ENCODE measurements around the gene FGF19. TPM values are rescaled to one million over a fixed set of nuclear protein-coding genes. Genes with fewer than 3 reads are reported as not detected.

FGF19 gene
- total and polyA plus RNA-seq, 9 of the 15 experiments (the other 6 are each of a cell fraction or from before 2014, with no cell fraction given): 0.11 TPM; not detected in 8

DNA sequence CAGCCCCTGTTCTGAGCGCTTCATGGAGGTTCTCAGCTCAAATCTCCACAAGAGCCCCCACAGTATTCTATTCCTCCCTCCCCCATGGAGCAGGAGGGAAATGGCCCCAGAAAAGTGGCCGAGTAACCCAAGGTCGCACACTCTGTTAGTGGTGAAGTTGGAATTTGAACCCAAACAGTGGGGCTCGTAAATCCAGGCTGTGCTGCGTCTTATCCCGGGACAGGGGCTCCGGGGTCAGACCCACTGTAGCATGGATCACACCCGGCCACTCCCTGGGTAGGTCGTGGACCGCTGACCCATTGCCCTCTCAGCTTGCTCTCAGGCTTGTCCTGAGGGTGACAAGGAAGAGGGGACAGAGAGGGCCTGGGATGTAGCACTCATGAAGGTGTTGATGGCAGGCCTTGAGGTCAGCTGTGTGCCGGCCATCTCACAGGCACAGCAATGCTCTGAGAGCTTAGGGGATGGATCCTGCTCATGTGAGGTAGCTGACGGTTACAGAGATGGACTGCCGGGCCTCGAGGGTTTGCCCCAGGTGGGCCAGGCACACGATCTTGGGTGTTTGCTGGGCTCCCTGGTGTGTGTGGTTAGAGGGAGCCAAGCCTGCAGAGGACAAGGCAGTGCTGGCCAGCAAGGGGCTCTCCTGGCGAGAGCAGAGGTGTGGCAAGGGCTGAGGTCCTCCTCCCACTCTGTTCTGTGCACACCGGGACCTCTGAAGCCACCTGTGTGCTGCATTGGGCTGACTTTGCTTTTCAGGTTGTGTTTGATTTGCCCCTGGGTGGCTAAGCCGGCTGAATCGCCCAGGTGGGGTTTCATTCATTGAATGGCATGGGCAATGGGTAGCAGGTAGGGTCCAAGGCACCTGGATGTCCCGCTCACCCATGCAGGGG lies 2.3 kb upstream of the FGF19 start:
- in situ Hi-C loops (cut with MboI): no loop called here
- Histone ChIP-seq H3K36me3 (ENCODE audit: control insufficient read depth, insufficient read depth, low read length) (no peaks in the 10 kb centered on the region), H3K4me3 (no peak overlapping the region), H4K20me1 (replicated peaks; ENCODE audit: control insufficient read depth, insufficient read depth, low read length) (0 out of 2 replicates have a peak, but pooled peaks cover 3% of the 10 kb centered on the region), H3K9me3 (replicated peaks; ENCODE audit: control insufficient read depth, insufficient read depth, low read depth, low read length) (no peaks in the 10 kb centered on the region), H3K9me1 (ENCODE audit: control insufficient read depth, insufficient read depth, low read length) (no peaks in the 10 kb centered on the region), H3K4me1 (replicated peaks in 1 of 2; ENCODE audit: control insufficient read depth in 2 of 2, insufficient read depth in 2 of 2, low read length in 2 of 2) (peaks cover 0 to 25% of the 10 kb centered on the region in 2 experiments; a peak in 3 of 5 replicates), H3K27me3 (ENCODE audit: control insufficient read depth in 2 of 2, insufficient read depth in 2 of 2, low read length in 2 of 2) (peaks cover 10 to 61% of the 10 kb centered on the region in 2 experiments; a peak in 3 of 5 replicates), H3K4me2 (ENCODE audit: insufficient read depth, low read length) (no peak overlapping the region), H3K27ac (ENCODE audit: extremely low read depth, low read depth, low read length) (no peak overlapping the region), H3K79me2 (ENCODE audit: control insufficient read depth, insufficient read depth, low read length) (no peaks in the 10 kb centered on the region), H2AFZ (ENCODE audit: low read depth, low read length) (no peak overlapping the region), H3K9ac (ENCODE audit: insufficient read depth in 1 of 2, low read depth in 2 of 2, low read length in 2 of 2) (peak overlapping the region in 1 of 2 experiments; percentile 68; a peak in 2 of 4 replicates)
- ChIA-PET POLR2A (interaction anchor here (0.6 kb wide), 1 partner anchor 12 kb away, joined by 3 read pairs; no protein-coding TSS in a partner anchor), CTCF (ENCODE audit: low intra/inter-chr PET ratio) (no interaction called here)
- ATAC-seq (no peak), DNase-seq (ENCODE audit: extremely low read depth in 1 of 4, low spot score in 3 of 4) (no peak), FAIRE-seq (no peak)
- intact Hi-C loops (cut with micrococcal nuclease): no loop called here
- no TSS peak for BruUV-seq (replicated peaks)
- 5% methylated on average over 20 of the region's 20 CpGs for WGBS (ENCODE audit: insufficient coverage, low coverage, missing lambda C conversion rate)
- TF ChIP-seq POLR2AphosphoS2 (IDR thresholded peaks at IDR 0.05; ENCODE audit: low read length) (no peak), ZNF134 (CRISPR knock-in tag; conservative IDR thresholded peaks at IDR 0.05) (no peak), SPI1 (IDR thresholded peaks at IDR 0.05; ENCODE audit: borderline replicate concordance, low read depth, low read length) (no peak), RBM22 (IDR thresholded peaks at IDR 0.05; ENCODE audit: low read depth, low read length, poor library complexity, severe bottlenecking) (no peak), ASH1L (IDR thresholded peaks at IDR 0.05; ENCODE audit: borderline replicate concordance, low read depth, partially characterized antibody) (no peak), MBD2 (IDR thresholded peaks at IDR 0.05; ENCODE audit: borderline replicate concordance, low read depth) (no peak), WHSC1 (IDR thresholded peaks at IDR 0.05; ENCODE audit: low read length) (no peak), ZNF143 (CRISPR knock-in tag; IDR thresholded peaks at IDR 0.05) (no peak), ELK1 (CRISPR knock-in tag; IDR thresholded peaks at IDR 0.05) (no peak), GATAD2A (IDR thresholded peaks at IDR 0.05) (no peak), ZSCAN32 (CRISPR knock-in tag; IDR thresholded peaks at IDR 0.05) (no peak), RFX1 (IDR thresholded peaks at IDR 0.05) (no peak)
- TF ChIP-seq, protein P1, sequence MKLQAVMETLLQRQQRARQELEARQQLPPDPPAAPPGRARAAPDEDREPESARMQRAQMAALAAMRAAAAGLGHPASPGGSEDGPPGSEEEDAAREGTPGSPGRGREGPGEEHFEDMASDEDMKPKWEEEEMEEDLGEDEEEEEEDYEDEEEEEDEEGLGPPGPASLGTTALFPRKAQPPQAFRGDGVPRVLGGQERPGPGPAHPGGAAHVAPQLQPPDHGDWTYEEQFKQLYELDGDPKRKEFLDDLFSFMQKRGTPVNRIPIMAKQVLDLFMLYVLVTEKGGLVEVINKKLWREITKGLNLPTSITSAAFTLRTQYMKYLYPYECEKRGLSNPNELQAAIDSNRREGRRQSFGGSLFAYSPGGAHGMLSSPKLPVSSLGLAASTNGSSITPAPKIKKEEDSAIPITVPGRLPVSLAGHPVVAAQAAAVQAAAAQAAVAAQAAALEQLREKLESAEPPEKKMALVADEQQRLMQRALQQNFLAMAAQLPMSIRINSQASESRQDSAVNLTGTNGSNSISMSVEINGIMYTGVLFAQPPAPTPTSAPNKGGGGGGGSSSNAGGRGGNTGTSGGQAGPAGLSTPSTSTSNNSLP (IDR thresholded peaks at IDR 0.05; ENCODE audit: borderline replicate concordance, low read depth, low read length): no peak
